Measurements from ENCODE around the gene CFP. TPM values are rescaled to one million over a fixed set of nuclear protein-coding genes. Genes with fewer than 3 reads are reported as not detected.

CFP gene
- polyA plus RNA-seq, 1 experiment = 0.05 TPM

- POLR2A ChIA-PET = no interaction called here
- H3K27ac ChIP-seq (ENCODE audit: low read depth, low read length) = no peak overlapping the region
- H3K9me3 ChIP-seq (ENCODE audit: control insufficient read depth, insufficient read depth, low read length) = no peaks in the 10 kb centered on the region
- no peak for DNase-seq (ENCODE audit: low read depth, low spot score)
- H3K4me3 ChIP-seq (ENCODE audit: low read depth, low read length) = no peak overlapping the region
- TF ChIP-seq, protein P1, sequence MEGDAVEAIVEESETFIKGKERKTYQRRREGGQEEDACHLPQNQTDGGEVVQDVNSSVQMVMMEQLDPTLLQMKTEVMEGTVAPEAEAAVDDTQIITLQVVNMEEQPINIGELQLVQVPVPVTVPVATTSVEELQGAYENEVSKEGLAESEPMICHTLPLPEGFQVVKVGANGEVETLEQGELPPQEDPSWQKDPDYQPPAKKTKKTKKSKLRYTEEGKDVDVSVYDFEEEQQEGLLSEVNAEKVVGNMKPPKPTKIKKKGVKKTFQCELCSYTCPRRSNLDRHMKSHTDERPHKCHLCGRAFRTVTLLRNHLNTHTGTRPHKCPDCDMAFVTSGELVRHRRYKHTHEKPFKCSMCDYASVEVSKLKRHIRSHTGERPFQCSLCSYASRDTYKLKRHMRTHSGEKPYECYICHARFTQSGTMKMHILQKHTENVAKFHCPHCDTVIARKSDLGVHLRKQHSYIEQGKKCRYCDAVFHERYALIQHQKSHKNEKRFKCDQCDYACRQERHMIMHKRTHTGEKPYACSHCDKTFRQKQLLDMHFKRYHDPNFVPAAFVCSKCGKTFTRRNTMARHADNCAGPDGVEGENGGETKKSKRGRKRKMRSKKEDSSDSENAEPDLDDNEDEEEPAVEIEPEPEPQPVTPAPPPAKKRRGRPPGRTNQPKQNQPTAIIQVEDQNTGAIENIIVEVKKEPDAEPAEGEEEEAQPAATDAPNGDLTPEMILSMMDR (IDR thresholded peaks at IDR 0.05; ENCODE audit: low read depth, low read length) = no peak
- CTCF ChIA-PET = interaction anchor here (0.5 kb wide), 1 partner anchor 26 kb away, joined by 4 read pairs; no protein-coding TSS in a partner anchor
- H3K27me3 ChIP-seq (ENCODE audit: control insufficient read depth, insufficient read depth, low read length) = no peaks in the 10 kb centered on the region
These were observed 41.6 kb downstream of the CFP start for GRCh38 chrX:47587906-47588735.

- ChIA-PET POLR2A (no interaction called here), CTCF (no interaction called here)
- H3K4me3 ChIP-seq (ENCODE audit: low read depth, low read length) = no peak overlapping the region
- no peaks in the 10 kb centered on the region for H3K9me3 ChIP-seq (ENCODE audit: control insufficient read depth, insufficient read depth, low read length)
- H3K27me3 ChIP-seq (ENCODE audit: control insufficient read depth, insufficient read depth, low read length) = no peaks in the 10 kb centered on the region
- no peak overlapping the region for H3K27ac ChIP-seq (ENCODE audit: low read depth, low read length)
- no peak for DNase-seq (ENCODE audit: low read depth, low spot score)
- TF ChIP-seq, protein P1 (IDR thresholded peaks at IDR 0.05; ENCODE audit: low read depth, low read length) = no peak
These were observed 42.4 kb downstream of the CFP start for GRCh38 chrX:47587091-47587891.

DNA sequence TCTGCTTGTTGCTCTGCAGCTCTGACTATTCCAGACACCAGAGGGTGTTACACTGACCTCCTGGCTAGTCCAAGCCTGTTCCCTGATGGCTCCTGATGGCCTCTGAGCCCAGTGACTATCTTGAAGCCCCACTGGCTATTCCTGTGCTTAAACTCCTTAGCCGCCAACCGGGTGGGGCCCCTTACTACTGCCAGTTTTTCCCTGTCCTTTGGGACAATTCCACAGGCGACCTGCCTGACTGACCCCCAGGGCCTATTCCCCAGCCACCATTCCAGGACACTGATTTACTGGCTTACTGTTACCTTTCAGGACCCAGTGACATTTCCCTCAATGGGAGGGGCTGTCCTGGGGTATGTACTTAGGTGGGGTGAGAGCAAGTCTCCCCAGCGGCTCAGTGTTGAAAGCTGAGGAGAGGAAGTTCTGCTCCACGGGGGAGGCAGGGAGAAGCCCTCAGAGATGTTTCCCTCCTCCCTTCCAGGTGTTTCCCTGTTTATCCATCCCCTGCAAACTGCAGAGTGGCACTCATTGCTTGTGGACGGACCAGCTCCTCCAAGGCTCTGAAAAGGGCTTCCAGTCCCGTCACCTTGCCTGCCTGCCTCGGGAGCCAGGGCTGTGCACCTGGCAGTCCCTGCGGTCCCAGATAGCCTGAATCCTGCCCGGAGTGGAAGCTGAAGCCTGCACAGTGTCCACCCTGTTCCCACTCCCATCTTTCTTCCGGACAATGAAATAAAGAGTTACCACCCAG lies 43.5 kb downstream of the CFP start:
- POLR2A ChIA-PET = no interaction called here
- TF ChIP-seq, protein P1 (IDR thresholded peaks at IDR 0.05; ENCODE audit: low read depth, low read length) = no peak
- Histone ChIP-seq H3K27ac (ENCODE audit: low read depth, low read length) (peak overlapping the region; percentile 21), H3K4me3 (ENCODE audit: low read depth, low read length) (no peak overlapping the region), H3K9me3 (ENCODE audit: control insufficient read depth, insufficient read depth, low read length) (no peaks in the 10 kb centered on the region), H3K27me3 (ENCODE audit: control insufficient read depth, insufficient read depth, low read length) (no peaks in the 10 kb centered on the region)
- no peak for DNase-seq (ENCODE audit: low read depth, low spot score)
- CTCF ChIA-PET = no interaction called here

DNA sequence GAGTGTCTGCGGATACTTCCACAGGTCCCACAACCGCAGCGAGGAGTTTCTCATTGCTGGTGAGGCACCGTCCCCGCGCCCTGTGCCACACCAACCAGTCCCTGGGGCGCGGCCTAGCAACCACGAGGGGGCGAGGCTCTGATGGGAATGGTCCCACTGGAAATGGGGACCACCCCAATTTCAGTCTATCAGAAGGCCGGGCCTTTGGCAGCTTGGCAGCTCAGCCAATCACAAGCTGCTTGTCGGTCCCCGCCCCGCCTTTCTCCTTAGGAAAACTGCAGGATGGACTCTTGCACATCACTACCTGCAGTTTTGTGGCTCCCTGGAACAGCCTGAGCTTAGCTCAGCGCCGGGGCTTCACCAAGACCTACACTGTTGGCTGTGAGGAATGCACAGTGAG lies 44.5 kb downstream of the CFP start:
- no peak overlapping the region for H3K27ac ChIP-seq (ENCODE audit: low read depth, low read length)
- DNase-seq (ENCODE audit: low read depth, low spot score) = no peak
- H3K9me3 ChIP-seq (ENCODE audit: control insufficient read depth, insufficient read depth, low read length) = no peaks in the 10 kb centered on the region
- ChIA-PET POLR2A (interaction anchor here (0.6 kb wide), 1 partner anchor 250 kb away, joined by 3 read pairs; no protein-coding TSS in a partner anchor), CTCF (no interaction called here)
- TF ChIP-seq, protein P1 (IDR thresholded peaks at IDR 0.05; ENCODE audit: low read depth, low read length) = no peak
- H3K27me3 ChIP-seq (ENCODE audit: control insufficient read depth, insufficient read depth, low read length) = no peaks in the 10 kb centered on the region
- peak overlapping the region; percentile 79 for H3K4me3 ChIP-seq (ENCODE audit: low read depth, low read length)

Measured in AG04450 (cell line).